BJ (cell line): Measurements from ENCODE around the gene KCNG4. TPM values are rescaled to one million over a fixed set of nuclear protein-coding genes. Genes with fewer than 3 reads are reported as not detected.

Experiments
- CTCF ChIA-PET: fragments of 350-600 bp; formaldehyde crosslinking; extraction: SDS; loops from one replicate; lab custom pipeline; 2021; ENCODE audit warnings: antibody characterized with exemption, inconsistent platforms; lab: Yijun Ruan, JAX
- POLR2A ChIA-PET: fragments of 300-600 bp; sonication (Branson Sonifier 250); formaldehyde crosslinking; extraction: SDS; loops from one replicate; lab custom pipeline; 2021; ENCODE audit warnings: antibody characterized with exemption; lab: Charles Lee
- DNase-seq: peaks from one replicate; pipeline ENCODE4 v3.0.0-alpha.2; 2011; ENCODE audit warnings: low read depth
- H3K27me3 ChIP-seq: 2 replicates; pipeline ENCODE4 v1.6.0; 2011; ENCODE audit warnings: low read length; ENCODE audit not compliant: control insufficient read depth, insufficient read depth
- H3K36me3 ChIP-seq: 2 replicates; pipeline ENCODE4 v1.5.1; 2011; ENCODE audit warnings: low read length; ENCODE audit not compliant: control insufficient read depth, insufficient read depth
- H3K4me3 ChIP-seq: 2 replicates; pipeline ENCODE4 v1.5.1; 2011; ENCODE audit warnings: low read depth, mild to moderate bottlenecking, control low read depth, low read length
- CTCF ChIP-seq: IDR thresholded peaks from 2 replicates; pipeline ENCODE4 v1.5.1; 2011; ENCODE audit warnings: low read depth, mild to moderate bottlenecking, control low read depth, inconsistent platforms, low read length, moderate library complexity; ENCODE audit not compliant: insufficient read depth
- polyA plus RNA-seq: library from polyadenylated mRNA; depleted of rRNA; stranded (reverse); fragments of >200 nt; gene quantifications from 2 replicates; pipeline ENCODE4 v1.2.3, GENCODE V29; 2011

KCNG4 gene
- polyA plus RNA-seq, 1 experiment = not detected

- Histone ChIP-seq H3K4me3 (no peak overlapping the region), H3K27me3 (peaks cover 4% of the 10 kb centered on the region; the same call in 1 of the 2 replicates), H3K36me3 (no peaks in the 10 kb centered on the region)
- ChIA-PET CTCF (interaction anchor here (0.6 to 2.1 kb wide), 3 partner anchors 8 to 206 kb away, joined by 4 to 12 read pairs (median 4); partner anchors contain the start of gene TAF1C), POLR2A (no interaction called here)
- TF ChIP-seq CTCF = no peak
- DNase-seq = no peak
Observed at GRCh38 chr16:84195201-84196093, 44.4 kb downstream of the KCNG4 start.

- DNase-seq = no peak
- CTCF ChIA-PET = interaction anchor here (0.6 to 2.1 kb wide), 2 partner anchors 7 to 207 kb away, joined by 4 to 12 read pairs; partner anchors contain the start of gene TAF1C
- POLR2A ChIA-PET = no interaction called here
- TF ChIP-seq CTCF = no peak
- no peaks in the 10 kb centered on the region for H3K36me3 ChIP-seq
- H3K27me3 ChIP-seq = peaks cover 4% of the 10 kb centered on the region; the same call in 1 of the 2 replicates
- no peak overlapping the region for H3K4me3 ChIP-seq
Observed at GRCh38 chr16:84194470-84195200, 45.2 kb downstream of the KCNG4 start.

GRCh38 chr16:84194018-84194417, 45.8 kb downstream of the KCNG4 start:
- CTCF ChIA-PET = no interaction called here
- DNase-seq = no peak

GRCh38 chr16:84193480-84193879, 46.3 kb downstream of the KCNG4 start:
- CTCF ChIA-PET = no interaction called here

More at GRCh38 chr16:84194018-84194417, 45.8 kb downstream of the KCNG4 start:
- H3K4me3 ChIP-seq = no peak overlapping the region
- peaks cover 4% of the 10 kb centered on the region; the same call in 1 of the 2 replicates for H3K27me3 ChIP-seq
- no peak for TF ChIP-seq CTCF
- POLR2A ChIA-PET = no interaction called here
- no peaks in the 10 kb centered on the region for H3K36me3 ChIP-seq

More at GRCh38 chr16:84193480-84193879, 46.3 kb downstream of the KCNG4 start:
- POLR2A ChIA-PET = interaction anchor here (0.6 kb wide), 1 partner anchor 123 kb away, joined by 3 read pairs; no protein-coding TSS in a partner anchor
- Histone ChIP-seq H3K27me3 (peaks cover 4% of the 10 kb centered on the region; the same call in 1 of the 2 replicates), H3K36me3 (no peaks in the 10 kb centered on the region), H3K4me3 (no peak overlapping the region)
- DNase-seq = no peak
- TF ChIP-seq CTCF = no peak
